Trophoblast cell (in vitro differentiated cells and primary cell): ENCODE measurements around the gene SH3TC1.

Source experiments
- DNase-seq, 2 donors: peaks; one replicate each; pipeline ENCODE4 v3.0.0-alpha.2; 2016
- H2AFZ ChIP-seq: 2 replicates; pipeline ENCODE4 v1.6.1; 2013; ENCODE audit warnings: low read length, moderate library complexity, mild to moderate bottlenecking; ENCODE audit not compliant: insufficient read depth, poor library complexity
- H2AK5ac ChIP-seq: 2 replicates; pipeline ENCODE4 v1.6.1; 2013; ENCODE audit warnings: mild to moderate bottlenecking, low read length
- H2BK120ac ChIP-seq: 2 replicates; pipeline ENCODE4 v1.6.1; 2013; ENCODE audit warnings: low read length, mild to moderate bottlenecking, moderate library complexity; ENCODE audit not compliant: insufficient read depth, poor library complexity
- H2BK12ac ChIP-seq: 2 replicates; pipeline ENCODE4 v1.6.1; 2013; ENCODE audit warnings: mild to moderate bottlenecking, low read length, moderate library complexity
- H2BK5ac ChIP-seq: 2 replicates; pipeline ENCODE4 v1.6.1; 2013; ENCODE audit warnings: low read length, low read depth, moderate library complexity, mild to moderate bottlenecking; ENCODE audit not compliant: poor library complexity
- H3K14ac ChIP-seq: 2 replicates; pipeline ENCODE4 v1.6.1; 2013; ENCODE audit warnings: mild to moderate bottlenecking, low read length
- H3K18ac ChIP-seq: 2 replicates; pipeline ENCODE4 v1.6.1; 2013; ENCODE audit warnings: mild to moderate bottlenecking, low read length
- H3K23ac ChIP-seq: 2 replicates; pipeline ENCODE4 v1.6.1; 2013; ENCODE audit warnings: low read length
- H3K27ac ChIP-seq: 2 replicates; pipeline ENCODE4 v1.5.1; 2013; ENCODE audit warnings: low read depth, mild to moderate bottlenecking, inconsistent platforms, low read length, moderate library complexity
- H3K27me3 ChIP-seq: 2 replicates; pipeline ENCODE4 v1.6.1; 2013; ENCODE audit warnings: inconsistent platforms, mild to moderate bottlenecking, low read length, moderate library complexity; ENCODE audit not compliant: insufficient read depth
- H3K36me3 ChIP-seq, 2 experiments: 1 replicate in 1 of 2; 2 replicates in 1 of 2; pipeline ENCODE4 v1.6.1; 2013; ENCODE audit warnings: low read length in 2 of 2, mild to moderate bottlenecking in 2 of 2, moderate library complexity in 1 of 2; ENCODE audit not compliant: insufficient read depth in 2 of 2, control insufficient read depth in 1 of 2
- H3K4ac ChIP-seq: 2 replicates; pipeline ENCODE4 v1.6.1; 2013; ENCODE audit warnings: low read depth, mild to moderate bottlenecking, low read length, moderate library complexity
- H3K4me1 ChIP-seq, 2 experiments: 1 replicate in 1 of 2; 2 replicates in 1 of 2; pipeline ENCODE4 v1.6.1; 2013; ENCODE audit warnings: low read length in 2 of 2, mild to moderate bottlenecking in 2 of 2, moderate library complexity in 1 of 2; ENCODE audit not compliant: insufficient read depth in 2 of 2, control insufficient read depth in 1 of 2
- H3K4me2 ChIP-seq: 2 replicates; pipeline ENCODE4 v1.6.1; 2013; ENCODE audit warnings: inconsistent platforms, mild to moderate bottlenecking, low read length, moderate library complexity
- H3K4me3 ChIP-seq: 2 replicates; pipeline ENCODE4 v1.5.1; 2013; ENCODE audit warnings: mild to moderate bottlenecking, low read depth, low read length, inconsistent platforms
- H3K79me1 ChIP-seq: one replicate; pipeline ENCODE4 v1.6.1; 2013; ENCODE audit warnings: low read length
- H3K79me2 ChIP-seq: 2 replicates; pipeline ENCODE4 v1.6.1; 2013; ENCODE audit warnings: low read length, mild to moderate bottlenecking; ENCODE audit not compliant: control insufficient read depth, insufficient read depth, poor library complexity
- H3K9ac ChIP-seq: 2 replicates; pipeline ENCODE4 v1.6.1; 2013; ENCODE audit warnings: mild to moderate bottlenecking, low read length
- H3K9me3 ChIP-seq: 2 replicates; pipeline ENCODE4 v1.6.1; 2013; ENCODE audit warnings: low read depth, mild to moderate bottlenecking, control low read depth, inconsistent platforms, low read length; ENCODE audit not compliant: insufficient read depth
- H4K12ac ChIP-seq: 2 replicates; pipeline ENCODE4 v1.6.1; 2013; ENCODE audit warnings: low read depth, mild to moderate bottlenecking, low read length, moderate library complexity
- H4K8ac ChIP-seq: 2 replicates; pipeline ENCODE4 v1.6.1; 2013; ENCODE audit warnings: low read depth, mild to moderate bottlenecking, low read length, moderate library complexity
- H4K91ac ChIP-seq: one replicate; pipeline ENCODE4 v1.6.1; 2013; ENCODE audit warnings: low read depth, mild to moderate bottlenecking, low read length, moderate library complexity
- WGBS: extraction: QIAGEN DNeasy Blood & Tissue Kit; methylation state at CpG from one replicate; pipeline ENCODE4 v1.1.7; 2013; ENCODE audit warnings: missing lambda C conversion rate; ENCODE audit not compliant: insufficient read length, insufficient coverage; ENCODE audit errors: extremely low coverage; 5-methylcytosine and 5-hydroxymethylcytosine counted together

SH3TC1 gene

DNA sequence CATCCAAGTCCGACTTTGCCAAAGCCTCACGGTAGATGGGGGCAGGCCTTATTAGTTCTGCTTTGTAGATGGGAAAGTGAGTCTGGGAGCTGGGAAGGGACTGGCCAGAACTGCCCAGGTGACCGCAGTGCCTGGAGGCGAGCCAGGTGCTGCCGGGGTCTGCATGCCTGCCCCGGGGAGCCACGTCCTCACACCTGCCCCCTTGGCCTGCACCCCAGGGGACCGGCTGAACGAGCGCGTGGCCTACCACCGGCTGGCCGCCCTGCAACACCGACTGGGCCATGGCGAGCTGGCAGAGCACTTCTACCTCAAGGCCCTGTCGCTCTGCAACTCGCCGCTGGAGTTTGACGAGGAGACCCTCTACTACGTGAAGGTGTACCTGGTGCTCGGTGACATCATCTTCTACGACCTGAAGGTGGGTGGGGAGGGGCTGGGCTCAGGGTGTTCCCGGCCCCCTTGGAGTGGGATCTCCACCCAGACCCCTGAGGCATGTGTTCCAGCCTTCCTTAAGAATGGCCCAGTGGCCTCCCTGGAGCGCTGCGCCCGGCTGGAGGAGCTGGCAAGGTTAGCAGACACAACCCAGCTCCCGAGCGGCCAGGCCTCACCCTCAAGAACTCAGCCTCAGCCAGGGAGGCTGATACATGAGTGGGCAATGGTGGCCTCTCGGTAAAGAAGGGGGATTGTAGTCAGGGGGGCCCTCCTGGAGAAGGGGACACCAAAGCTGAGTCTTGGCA lies 38.3 kb downstream of the SH3TC1 start:
- Histone ChIP-seq H3K27ac (no peak overlapping the region), H3K18ac (no peak overlapping the region), H3K36me3 (peaks cover 27% of the 10 kb centered on the region in 2 experiments), H3K27me3 (no peaks in the 10 kb centered on the region), H3K9ac (no peak overlapping the region), H3K4ac (no peak overlapping the region), H3K23ac (no peak overlapping the region), H3K4me3 (no peak overlapping the region), H4K8ac (no peak overlapping the region), H3K4me1 (peaks cover 8 to 14% of the 10 kb centered on the region in 2 experiments), H2BK120ac (no peak overlapping the region), H3K79me2 (no peaks in the 10 kb centered on the region), H3K4me2 (no peak overlapping the region), H4K91ac (no peak overlapping the region), H4K12ac (no peak overlapping the region), H3K9me3 (no peaks in the 10 kb centered on the region), H2BK12ac (no peak overlapping the region), H2AK5ac (no peak overlapping the region), H2AFZ (no peak overlapping the region), H3K79me1 (peaks cover 1% of the 10 kb centered on the region), H2BK5ac (no peak overlapping the region), H3K14ac (no peak overlapping the region)
- no peak for DNase-seq
- no CpG with 5 or more reads among the region's 29 CpGs for WGBS

- no peaks in the 10 kb centered on the region for H3K79me2 ChIP-seq
- no peak overlapping the region for H2BK5ac ChIP-seq
- H2AFZ ChIP-seq = no peak overlapping the region
- no peak for DNase-seq
- peaks cover 4% of the 10 kb centered on the region for H3K79me1 ChIP-seq
- peaks cover 21 to 22% of the 10 kb centered on the region in 2 experiments for H3K36me3 ChIP-seq
- H4K12ac ChIP-seq = no peak overlapping the region
- H4K8ac ChIP-seq = no peak overlapping the region
- H3K9ac ChIP-seq = no peak overlapping the region
- no CpG with 5 or more reads among the region's 14 CpGs for WGBS
- H3K4ac ChIP-seq = no peak overlapping the region
- no peak overlapping the region for H3K27ac ChIP-seq
- no peak overlapping the region for H3K4me2 ChIP-seq
- no peak overlapping the region for H3K14ac ChIP-seq
- H2BK120ac ChIP-seq = no peak overlapping the region
- no peak overlapping the region for H4K91ac ChIP-seq
- no peak overlapping the region for H3K4me3 ChIP-seq
- no peak overlapping the region for H2BK12ac ChIP-seq
- no peaks in the 10 kb centered on the region for H3K27me3 ChIP-seq
- H3K4me1 ChIP-seq = peaks cover 13 to 20% of the 10 kb centered on the region in 2 experiments
- no peak overlapping the region for H2AK5ac ChIP-seq
- H3K9me3 ChIP-seq = no peaks in the 10 kb centered on the region
- no peak overlapping the region for H3K18ac ChIP-seq
- H3K23ac ChIP-seq = no peak overlapping the region
Measured at GRCh38 chr4:8238036-8238511, 39.0 kb downstream of the SH3TC1 start.

DNA sequence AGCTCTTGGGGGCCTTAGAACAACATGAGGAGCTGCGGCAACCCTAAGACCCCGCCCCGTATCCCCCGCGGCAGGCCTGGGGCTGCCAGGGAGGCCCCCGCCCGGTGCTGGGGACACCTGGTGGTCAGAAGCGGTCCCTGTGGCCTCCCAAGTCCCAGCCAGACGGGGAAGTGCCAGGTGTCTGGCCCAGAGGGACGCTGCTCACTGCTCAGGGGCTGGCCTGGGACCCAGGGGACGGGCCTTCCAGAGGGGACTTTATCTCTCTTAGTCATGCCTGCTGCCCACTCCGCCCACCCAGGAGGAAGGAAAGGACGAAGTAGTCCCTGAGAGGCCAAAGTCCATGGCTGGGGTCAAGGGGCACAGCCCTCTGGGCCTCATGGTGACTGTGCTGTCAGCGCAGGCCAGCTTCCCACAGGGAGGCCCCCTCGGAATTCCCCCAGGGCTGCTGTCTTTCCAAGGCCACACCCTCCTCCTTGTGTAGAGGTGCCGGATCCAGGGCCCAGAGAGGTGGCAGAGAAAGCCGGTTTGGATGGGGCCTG lies 39.5 kb downstream of the SH3TC1 start:
- H3K18ac ChIP-seq = no peak overlapping the region
- H4K8ac ChIP-seq = no peak overlapping the region
- no CpG with 5 or more reads among the region's 17 CpGs for WGBS
- no peak overlapping the region for H2BK12ac ChIP-seq
- H3K4me3 ChIP-seq = no peak overlapping the region
- no peak overlapping the region for H4K91ac ChIP-seq
- DNase-seq = peak in 1 of 2 donors; percentile 19
- no peak overlapping the region for H3K14ac ChIP-seq
- peaks cover 15 to 21% of the 10 kb centered on the region in 2 experiments for H3K4me1 ChIP-seq
- no peak overlapping the region for H2AFZ ChIP-seq
- no peak overlapping the region for H2AK5ac ChIP-seq
- H3K27ac ChIP-seq = no peak overlapping the region
- H2BK5ac ChIP-seq = no peak overlapping the region
- H3K4ac ChIP-seq = no peak overlapping the region
- no peak overlapping the region for H2BK120ac ChIP-seq
- peaks cover 4% of the 10 kb centered on the region for H3K79me1 ChIP-seq
- H3K27me3 ChIP-seq = no peaks in the 10 kb centered on the region
- no peak overlapping the region for H4K12ac ChIP-seq
- H3K23ac ChIP-seq = no peak overlapping the region
- no peak overlapping the region for H3K9ac ChIP-seq
- H3K79me2 ChIP-seq = no peaks in the 10 kb centered on the region
- H3K9me3 ChIP-seq = no peaks in the 10 kb centered on the region
- no peak overlapping the region for H3K4me2 ChIP-seq
- peaks cover 17 to 22% of the 10 kb centered on the region in 2 experiments for H3K36me3 ChIP-seq

DNA sequence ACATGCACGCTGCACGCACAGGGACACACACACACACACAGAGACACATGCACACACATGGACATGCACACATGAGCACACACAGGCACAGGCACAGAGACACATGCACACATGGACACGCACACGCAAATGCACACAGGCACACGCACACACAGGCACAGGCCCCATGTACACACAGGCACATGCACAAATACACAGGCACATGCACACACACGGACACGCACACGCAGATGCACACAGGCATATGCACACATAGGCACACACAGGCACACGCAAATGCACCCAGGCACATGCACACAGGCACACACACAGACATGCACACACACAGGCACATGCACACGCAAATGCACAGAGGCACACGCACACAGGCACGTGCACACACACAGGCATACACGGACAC lies 40.1 kb downstream of the SH3TC1 start:
- H3K27ac ChIP-seq = no peak overlapping the region
- H2AK5ac ChIP-seq = no peak overlapping the region
- H2BK12ac ChIP-seq = no peak overlapping the region
- no peak overlapping the region for H3K9ac ChIP-seq
- no peak overlapping the region for H4K8ac ChIP-seq
- no peak overlapping the region for H2BK120ac ChIP-seq
- no peak overlapping the region for H3K18ac ChIP-seq
- H3K4ac ChIP-seq = no peak overlapping the region
- H3K23ac ChIP-seq = no peak overlapping the region
- WGBS = no CpG with 5 or more reads among the region's 13 CpGs
- H3K4me3 ChIP-seq = peak overlapping the region; percentile 34
- no peak for DNase-seq
- no peak overlapping the region for H4K91ac ChIP-seq
- H3K4me1 ChIP-seq = peaks cover 15 to 24% of the 10 kb centered on the region in 2 experiments
- H3K14ac ChIP-seq = no peak overlapping the region
- no peak overlapping the region for H4K12ac ChIP-seq
- no peak overlapping the region for H3K4me2 ChIP-seq
- no peaks in the 10 kb centered on the region for H3K27me3 ChIP-seq
- H3K36me3 ChIP-seq = peaks cover 15 to 22% of the 10 kb centered on the region in 2 experiments
- H2AFZ ChIP-seq = no peak overlapping the region
- H3K79me2 ChIP-seq = no peaks in the 10 kb centered on the region
- no peak overlapping the region for H2BK5ac ChIP-seq
- peaks cover 4% of the 10 kb centered on the region for H3K79me1 ChIP-seq
- H3K9me3 ChIP-seq = no peaks in the 10 kb centered on the region
